Measurements from ENCODE around the gene UBASH3A. TPM values are rescaled to one million over a fixed set of nuclear protein-coding genes. Genes with fewer than 3 reads are reported as not detected.

Gene UBASH3A, protein sequence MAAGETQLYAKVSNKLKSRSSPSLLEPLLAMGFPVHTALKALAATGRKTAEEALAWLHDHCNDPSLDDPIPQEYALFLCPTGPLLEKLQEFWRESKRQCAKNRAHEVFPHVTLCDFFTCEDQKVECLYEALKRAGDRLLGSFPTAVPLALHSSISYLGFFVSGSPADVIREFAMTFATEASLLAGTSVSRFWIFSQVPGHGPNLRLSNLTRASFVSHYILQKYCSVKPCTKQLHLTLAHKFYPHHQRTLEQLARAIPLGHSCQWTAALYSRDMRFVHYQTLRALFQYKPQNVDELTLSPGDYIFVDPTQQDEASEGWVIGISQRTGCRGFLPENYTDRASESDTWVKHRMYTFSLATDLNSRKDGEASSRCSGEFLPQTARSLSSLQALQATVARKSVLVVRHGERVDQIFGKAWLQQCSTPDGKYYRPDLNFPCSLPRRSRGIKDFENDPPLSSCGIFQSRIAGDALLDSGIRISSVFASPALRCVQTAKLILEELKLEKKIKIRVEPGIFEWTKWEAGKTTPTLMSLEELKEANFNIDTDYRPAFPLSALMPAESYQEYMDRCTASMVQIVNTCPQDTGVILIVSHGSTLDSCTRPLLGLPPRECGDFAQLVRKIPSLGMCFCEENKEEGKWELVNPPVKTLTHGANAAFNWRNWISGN
- not detected in 2 replicates for total RNA-seq (2022)
- not detected for Bru-seq, nascent RNA
- BruChase-seq, experiment 1, labeled RNA remaining after a 2-hour chase = percentile 2 among the genes with signal in this experiment
- BruChase-seq, experiment 2, labeled RNA remaining after a 6-hour chase = not detected
- long read RNA-seq = 0 reads

GRCh38 chr21:42403611-42404231 lies at the start of gene UBASH3A:
Gene UBASH3A, plus strand, starts transcription at chr21:42403902. Its CDS starts 44 bp downstream, at chr21:42403946.
- Mint-ChIP-seq H3K27me3 (ENCODE audit: insufficient read depth, unreplicated experiment) (no peaks in the 10 kb centered on the region), H3K4me1 (ENCODE audit: low read depth, unreplicated experiment) (no peaks in the 10 kb centered on the region), H3K9me3 (ENCODE audit: unreplicated experiment) (peaks cover 12% of the 10 kb centered on the region), H3K27ac (ENCODE audit: unreplicated experiment) (no peak within 1 kb of the TSS), H3K36me3 (ENCODE audit: insufficient read depth, unreplicated experiment) (no peaks in the 10 kb centered on the region), H3K4me3 (ENCODE audit: unreplicated experiment) (no peak within 1 kb of the TSS)
- Histone ChIP-seq H3K36me3 (ENCODE audit: control insufficient read depth, insufficient read depth, low read length) (no peaks in the 10 kb centered on the region), H3K4me3 (ENCODE audit: low read depth, low read length) (no peak within 1 kb of the TSS), H3K9me3 (no peaks in the 10 kb centered on the region; the same call in 1 of the 2 replicates), H3K4me1 (no peaks in the 10 kb centered on the region), H3K27me3 (replicated peaks; ENCODE audit: control insufficient read depth, insufficient read depth, low read length) (no peaks in the 10 kb centered on the region)
- ChIA-PET CTCF (no interaction called here), POLR2A (no interaction called here)
- no peak for DNase-seq
- BruUV-seq (replicated peaks) = no TSS peak
- TF ChIP-seq, protein P1, sequence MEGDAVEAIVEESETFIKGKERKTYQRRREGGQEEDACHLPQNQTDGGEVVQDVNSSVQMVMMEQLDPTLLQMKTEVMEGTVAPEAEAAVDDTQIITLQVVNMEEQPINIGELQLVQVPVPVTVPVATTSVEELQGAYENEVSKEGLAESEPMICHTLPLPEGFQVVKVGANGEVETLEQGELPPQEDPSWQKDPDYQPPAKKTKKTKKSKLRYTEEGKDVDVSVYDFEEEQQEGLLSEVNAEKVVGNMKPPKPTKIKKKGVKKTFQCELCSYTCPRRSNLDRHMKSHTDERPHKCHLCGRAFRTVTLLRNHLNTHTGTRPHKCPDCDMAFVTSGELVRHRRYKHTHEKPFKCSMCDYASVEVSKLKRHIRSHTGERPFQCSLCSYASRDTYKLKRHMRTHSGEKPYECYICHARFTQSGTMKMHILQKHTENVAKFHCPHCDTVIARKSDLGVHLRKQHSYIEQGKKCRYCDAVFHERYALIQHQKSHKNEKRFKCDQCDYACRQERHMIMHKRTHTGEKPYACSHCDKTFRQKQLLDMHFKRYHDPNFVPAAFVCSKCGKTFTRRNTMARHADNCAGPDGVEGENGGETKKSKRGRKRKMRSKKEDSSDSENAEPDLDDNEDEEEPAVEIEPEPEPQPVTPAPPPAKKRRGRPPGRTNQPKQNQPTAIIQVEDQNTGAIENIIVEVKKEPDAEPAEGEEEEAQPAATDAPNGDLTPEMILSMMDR (IDR thresholded peaks at IDR 0.05; ENCODE audit: insufficient read depth in 1 of 2, low read depth in 1 of 2, low read length in 1 of 2, severe bottlenecking in 1 of 2, unreplicated experiment in 1 of 2) = no peak
- intact Hi-C loops (cut with micrococcal nuclease; ENCODE audit: unreplicated experiment) = no loop called here

- Mint-ChIP-seq H3K4me3 (ENCODE audit: unreplicated experiment) (no peak overlapping the region), H3K27me3 (ENCODE audit: insufficient read depth, unreplicated experiment) (no peaks in the 10 kb centered on the region), H3K27ac (ENCODE audit: unreplicated experiment) (no peak overlapping the region), H3K9me3 (ENCODE audit: unreplicated experiment) (peaks cover 11% of the 10 kb centered on the region), H3K36me3 (ENCODE audit: insufficient read depth, unreplicated experiment) (no peaks in the 10 kb centered on the region), H3K4me1 (ENCODE audit: low read depth, unreplicated experiment) (peaks cover 5% of the 10 kb centered on the region)
- H3K9me3 ChIP-seq = no peaks in the 10 kb centered on the region
- CTCF ChIA-PET = no interaction called here
- BruUV-seq (replicated peaks) = no TSS peak
- POLR2A ChIA-PET = no interaction called here
- TF ChIP-seq, protein P1 (IDR thresholded peaks at IDR 0.05; ENCODE audit: insufficient read depth in 1 of 2, low read depth in 1 of 2, low read length in 1 of 2, severe bottlenecking in 1 of 2, unreplicated experiment in 1 of 2) = no peak
- no peak for DNase-seq
- intact Hi-C loops (cut with micrococcal nuclease; ENCODE audit: unreplicated experiment) = no loop called here
- no peak overlapping the region for H3K4me3 ChIP-seq (ENCODE audit: low read depth, low read length)
- H3K27me3 ChIP-seq (replicated peaks; ENCODE audit: control insufficient read depth, insufficient read depth, low read length) = no peaks in the 10 kb centered on the region
- H3K36me3 ChIP-seq (ENCODE audit: control insufficient read depth, insufficient read depth, low read length) = no peaks in the 10 kb centered on the region
- H3K4me1 ChIP-seq = peaks cover 5% of the 10 kb centered on the region
Observed at GRCh38 chr21:42356046-42356445, 47.7 kb upstream of the UBASH3A start.

DNA sequence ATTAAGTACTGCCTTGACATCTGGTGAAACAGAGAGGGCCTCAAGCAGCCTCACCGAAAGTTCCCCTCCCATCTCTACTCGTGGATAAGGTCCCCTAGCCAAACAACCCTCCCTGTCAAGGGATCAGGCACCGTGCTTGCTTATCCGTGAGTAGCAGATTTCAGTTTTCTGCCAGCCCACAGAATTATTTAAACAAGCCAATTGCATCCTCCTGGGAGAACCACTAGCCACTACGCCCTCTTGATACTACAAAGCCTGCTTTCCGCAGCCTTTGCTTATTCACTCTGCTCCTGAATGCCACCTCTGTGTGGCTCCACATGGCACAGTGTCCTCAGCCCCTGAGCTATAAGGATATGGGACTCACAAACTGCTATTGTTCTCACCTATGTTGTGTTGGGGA lies 47.1 kb upstream of the UBASH3A start:
- POLR2A ChIA-PET = no interaction called here
- H3K9me3 ChIP-seq = no peaks in the 10 kb centered on the region

More for the DNA sequence above, 47.1 kb upstream of the UBASH3A start:
- no peaks in the 10 kb centered on the region for H3K4me1 Mint-ChIP-seq (ENCODE audit: low read depth, unreplicated experiment)
- H3K36me3 ChIP-seq (ENCODE audit: control insufficient read depth, insufficient read depth, low read length) = no peaks in the 10 kb centered on the region
- H3K27me3 ChIP-seq (replicated peaks; ENCODE audit: control insufficient read depth, insufficient read depth, low read length) = no peaks in the 10 kb centered on the region
- no peaks in the 10 kb centered on the region for H3K36me3 Mint-ChIP-seq (ENCODE audit: insufficient read depth, unreplicated experiment)
- BruUV-seq (replicated peaks) = no TSS peak
- H3K27ac Mint-ChIP-seq (ENCODE audit: unreplicated experiment) = no peak overlapping the region
- no peak overlapping the region for H3K4me3 ChIP-seq (ENCODE audit: low read depth, low read length)
- CTCF ChIA-PET = no interaction called here
- no peaks in the 10 kb centered on the region for H3K4me1 ChIP-seq
- TF ChIP-seq, protein P1 (IDR thresholded peaks at IDR 0.05; ENCODE audit: insufficient read depth in 1 of 2, low read depth in 1 of 2, low read length in 1 of 2, severe bottlenecking in 1 of 2, unreplicated experiment in 1 of 2) = no peak
- no peak overlapping the region for H3K4me3 Mint-ChIP-seq (ENCODE audit: unreplicated experiment)
- no peak for DNase-seq
- intact Hi-C loops (cut with micrococcal nuclease; ENCODE audit: unreplicated experiment) = no loop called here
- H3K27me3 Mint-ChIP-seq (ENCODE audit: insufficient read depth, unreplicated experiment) = no peaks in the 10 kb centered on the region
- peaks cover 11% of the 10 kb centered on the region for H3K9me3 Mint-ChIP-seq (ENCODE audit: unreplicated experiment)

Measured in Caco-2 (cell line).